Stromal cell of bone marrow (primary cell): Measurements from ENCODE around the gene PODN.

ENCODE experiments used
- DNase-seq: peaks from one replicate; pipeline ENCODE4 v3.0.0-alpha.2; 2012; ENCODE audit warnings: low read depth

Gene PODN

DNA sequence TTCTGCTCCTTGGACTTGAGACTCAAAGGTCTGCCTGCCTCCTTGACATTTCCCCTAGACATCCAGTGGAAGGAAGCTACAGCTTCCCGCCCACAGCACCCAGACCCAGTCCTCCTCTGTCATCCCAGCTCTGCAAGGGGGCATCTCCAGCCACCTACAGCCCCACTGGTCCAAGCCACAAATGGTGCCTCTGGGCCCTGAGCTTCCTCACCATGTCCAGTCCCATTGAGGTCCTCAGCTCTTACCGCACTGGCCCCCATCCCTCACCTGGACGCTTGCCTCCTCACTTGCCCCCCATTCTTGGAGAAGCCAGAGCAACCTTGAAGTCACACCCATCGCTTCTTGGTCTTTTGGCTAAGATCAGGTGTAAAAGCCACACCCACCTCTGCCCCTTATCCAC is 13.2 kb downstream of the PODN start:
- no peak for DNase-seq

- DNase-seq, result no peak
These were observed 13.7 kb downstream of the PODN start for GRCh38 chr1:53075761-53076163.

GRCh38 chr1:53076165-53076564 is 14.2 kb downstream of the PODN start:
- no peak for DNase-seq

- DNase-seq, result no peak
These were observed 14.9 kb downstream of the PODN start for GRCh38 chr1:53076721-53077598.

- DNase-seq, result no peak
These were observed 15.6 kb downstream of the PODN start for GRCh38 chr1:53077599-53077965.

DNA sequence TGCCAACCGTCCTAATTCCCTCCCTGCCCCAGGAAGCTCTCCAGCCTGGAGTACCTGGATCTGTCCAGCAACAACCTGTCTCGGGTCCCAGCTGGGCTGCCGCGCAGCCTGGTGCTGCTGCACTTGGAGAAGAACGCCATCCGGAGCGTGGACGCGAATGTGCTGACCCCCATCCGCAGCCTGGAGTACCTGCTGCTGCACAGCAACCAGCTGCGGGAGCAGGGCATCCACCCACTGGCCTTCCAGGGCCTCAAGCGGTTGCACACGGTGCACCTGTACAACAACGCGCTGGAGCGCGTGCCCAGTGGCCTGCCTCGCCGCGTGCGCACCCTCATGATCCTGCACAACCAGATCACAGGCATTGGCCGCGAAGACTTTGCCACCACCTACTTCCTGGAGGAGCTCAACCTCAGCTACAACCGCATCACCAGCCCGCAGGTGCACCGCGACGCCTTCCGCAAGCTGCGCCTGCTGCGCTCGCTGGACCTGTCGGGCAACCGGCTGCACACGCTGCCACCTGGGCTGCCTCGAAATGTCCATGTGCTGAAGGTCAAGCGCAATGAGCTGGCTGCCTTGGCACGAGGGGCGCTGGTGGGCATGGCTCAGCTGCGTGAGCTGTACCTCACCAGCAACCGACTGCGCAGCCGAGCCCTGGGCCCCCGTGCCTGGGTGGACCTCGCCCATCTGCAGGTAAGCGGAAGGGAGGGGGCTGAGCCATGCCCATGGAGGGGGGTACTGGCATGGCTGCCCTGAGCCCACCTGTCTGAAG is 16.5 kb downstream of the PODN start:
- DNase-seq, result no peak

- DNase-seq, result no peak
These were observed 17.2 kb downstream of the PODN start for GRCh38 chr1:53079251-53079650.

DNA sequence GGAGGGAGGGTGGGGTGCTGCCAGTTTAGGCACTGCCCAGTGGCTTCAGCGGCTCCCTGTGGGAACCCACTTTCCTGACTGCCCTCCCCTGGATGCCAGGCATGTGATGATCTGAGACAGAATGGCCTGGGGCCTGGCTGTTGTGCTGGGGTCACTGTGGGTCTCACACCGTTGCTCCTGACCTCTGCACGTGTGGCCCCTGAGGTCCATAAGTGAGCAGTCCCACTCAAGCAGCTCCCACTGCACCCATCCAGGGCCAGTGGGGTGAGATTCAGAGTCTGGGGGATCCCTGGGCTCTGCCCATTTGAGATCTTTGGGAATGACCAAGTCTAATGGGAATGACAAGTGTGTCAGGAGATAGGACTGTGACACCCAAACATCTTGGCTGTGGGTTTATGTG is 18.0 kb downstream of the PODN start:
- no peak for DNase-seq

- DNase-seq, result no peak
These were observed 18.8 kb downstream of the PODN start for GRCh38 chr1:53080769-53081168.

- no peak for DNase-seq
These were observed 19.5 kb downstream of the PODN start for GRCh38 chr1:53081384-53082066.

- DNase-seq, result no peak
These were observed 20.9 kb downstream of the PODN start for GRCh38 chr1:53082826-53083455.

DNA sequence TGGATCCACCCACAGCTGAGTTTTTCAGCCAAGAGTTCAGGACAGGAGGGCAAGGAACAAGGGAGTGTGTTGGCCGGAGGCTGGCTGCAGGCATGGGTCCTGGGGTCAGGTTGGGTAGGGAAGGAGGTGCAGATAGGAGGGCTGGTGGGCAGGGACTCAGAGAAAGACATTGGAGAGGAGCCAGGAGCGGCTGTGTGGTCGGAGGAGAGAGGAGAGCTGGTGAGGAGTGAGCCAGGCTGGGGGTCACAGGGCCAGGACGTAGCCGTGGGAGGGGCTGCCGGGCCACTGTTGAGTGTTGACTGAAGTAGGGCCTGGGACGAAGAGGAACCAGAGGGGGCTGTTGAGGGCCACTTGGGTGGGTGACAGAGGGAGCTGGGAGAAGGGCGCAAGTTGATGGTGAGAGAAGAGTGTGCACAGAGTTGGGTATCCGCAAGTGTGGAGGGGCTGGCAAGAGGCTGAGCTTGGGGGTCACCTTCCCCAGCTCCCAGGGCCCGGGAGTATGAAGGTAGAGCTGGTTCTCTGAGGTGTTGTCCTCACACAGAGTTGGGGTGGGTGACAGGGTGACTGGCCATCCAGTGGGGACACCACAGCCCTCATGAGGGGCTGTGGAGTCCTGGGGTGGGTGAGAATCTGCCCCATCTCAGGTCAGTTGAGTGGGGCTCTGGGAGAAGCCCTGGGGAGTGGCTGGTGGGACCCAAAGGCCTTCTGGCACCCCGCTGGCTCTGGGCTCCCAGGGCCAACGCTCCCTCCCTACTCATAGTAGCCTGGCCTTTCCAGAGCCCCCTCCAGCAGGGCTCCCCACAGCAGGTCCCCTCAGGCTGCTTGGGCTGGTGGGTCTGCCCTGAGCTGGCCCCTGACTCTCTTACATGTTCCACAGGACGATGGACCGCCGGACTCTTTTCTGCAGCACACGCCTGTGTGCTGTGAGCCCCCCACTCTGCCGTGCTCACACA is 21.9 kb downstream of the PODN start:
- no peak for DNase-seq

GRCh38 chr1:53084589-53084971 is 22.6 kb downstream of the PODN start:
- DNase-seq, result no peak

DNA sequence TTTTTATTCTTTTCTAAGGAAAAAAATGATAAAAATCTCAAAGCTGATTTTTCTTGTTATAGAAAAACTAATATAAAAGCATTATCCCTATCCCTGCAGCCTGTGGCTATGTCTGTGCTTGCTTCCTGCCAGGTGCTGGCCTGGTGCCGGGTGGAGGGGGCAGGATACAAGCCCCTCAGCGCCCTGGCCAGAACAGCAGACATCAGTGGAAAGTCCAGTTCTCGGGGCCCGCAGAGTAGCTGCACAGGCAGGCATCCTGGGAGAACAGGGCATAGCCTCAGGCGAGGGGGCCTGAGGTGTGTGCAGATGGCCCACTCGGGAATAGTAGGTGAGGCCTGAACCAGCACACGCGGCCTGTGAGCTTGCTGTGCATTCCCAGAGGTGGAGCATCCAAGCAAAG is 23.4 kb downstream of the PODN start:
- DNase-seq, result no peak

- DNase-seq, result no peak
These were observed 24.6 kb downstream of the PODN start for GRCh38 chr1:53086491-53087070.

DNA sequence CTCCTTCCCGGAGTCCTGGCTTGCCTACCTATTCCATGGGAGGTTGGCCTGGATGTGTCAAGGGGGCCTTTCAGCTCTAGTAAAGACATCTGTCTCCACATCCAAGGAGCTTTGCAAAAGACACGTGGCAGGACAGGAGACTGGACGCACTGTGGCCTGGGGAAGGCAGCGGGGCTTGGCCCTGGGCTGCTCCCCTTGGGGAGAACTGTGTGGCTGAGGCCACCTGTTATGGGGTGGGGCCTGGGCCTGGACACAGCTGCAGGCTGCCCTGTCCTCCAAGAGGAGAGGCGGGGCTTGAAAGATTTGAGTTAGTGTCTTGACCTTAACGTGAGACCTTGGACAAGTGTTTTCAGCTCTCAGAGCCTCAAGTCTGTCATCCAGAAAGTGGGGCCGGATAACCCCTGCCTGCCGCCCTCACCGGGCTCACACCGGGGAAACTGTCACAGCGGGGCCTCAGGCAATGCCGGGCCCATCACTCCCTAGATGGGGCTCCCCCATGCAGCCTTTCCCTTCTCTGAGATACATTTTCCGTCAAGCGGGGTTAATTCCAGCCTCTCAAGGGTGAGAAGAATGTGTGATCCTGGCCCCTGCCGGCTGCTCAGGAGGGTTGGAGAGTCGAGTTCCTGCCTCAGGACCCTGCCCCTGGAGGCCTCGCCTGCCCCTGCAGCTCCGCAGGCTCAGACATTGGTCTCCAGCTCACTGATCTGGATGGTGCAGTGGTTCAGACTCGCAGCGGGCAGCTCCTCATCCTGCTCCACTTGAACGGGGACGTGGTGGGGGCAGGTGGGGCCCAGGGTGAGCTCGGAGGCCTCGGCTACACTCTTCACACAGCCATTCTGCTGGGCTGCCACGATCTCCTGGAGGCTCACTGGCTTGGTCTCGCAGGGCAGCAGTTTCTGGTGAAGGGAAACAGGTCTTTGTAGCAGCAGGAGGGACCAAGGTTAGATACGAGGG is 25.6 kb downstream of the PODN start:
- DNase-seq, result no peak

DNA sequence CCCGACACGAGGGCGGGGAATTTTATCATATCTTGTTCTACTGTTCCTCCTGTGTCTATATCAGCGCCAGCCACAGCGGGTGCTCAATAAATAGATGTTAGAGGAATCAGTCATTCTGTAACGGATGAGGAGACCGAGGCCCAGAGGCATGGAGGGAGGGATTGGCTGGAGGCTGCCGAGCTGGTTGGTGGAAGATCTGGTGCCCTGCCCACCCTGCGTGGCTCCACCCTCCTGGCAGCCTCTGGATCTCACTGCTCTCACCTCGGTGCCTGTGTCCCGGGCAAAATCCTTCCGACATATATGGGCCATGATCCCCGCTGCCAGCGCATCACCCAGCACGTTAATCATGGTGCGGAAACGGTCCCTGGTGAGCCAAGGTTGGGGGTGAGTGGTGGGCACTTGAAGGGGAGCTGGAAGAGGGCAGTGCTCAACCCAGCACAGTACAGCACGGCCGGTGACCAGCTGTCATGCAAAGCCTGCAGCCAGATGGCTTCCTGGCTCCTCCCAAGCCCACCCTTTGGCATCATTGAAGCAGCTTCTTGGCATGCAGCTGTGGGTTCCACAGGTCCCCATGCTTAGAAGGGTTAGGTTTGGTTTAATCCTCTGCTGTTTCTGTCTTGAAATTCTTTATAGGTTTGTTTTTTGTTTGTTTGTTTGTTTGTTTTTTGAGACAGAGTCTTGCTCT is 26.7 kb downstream of the PODN start:
- DNase-seq, result no peak

DNA sequence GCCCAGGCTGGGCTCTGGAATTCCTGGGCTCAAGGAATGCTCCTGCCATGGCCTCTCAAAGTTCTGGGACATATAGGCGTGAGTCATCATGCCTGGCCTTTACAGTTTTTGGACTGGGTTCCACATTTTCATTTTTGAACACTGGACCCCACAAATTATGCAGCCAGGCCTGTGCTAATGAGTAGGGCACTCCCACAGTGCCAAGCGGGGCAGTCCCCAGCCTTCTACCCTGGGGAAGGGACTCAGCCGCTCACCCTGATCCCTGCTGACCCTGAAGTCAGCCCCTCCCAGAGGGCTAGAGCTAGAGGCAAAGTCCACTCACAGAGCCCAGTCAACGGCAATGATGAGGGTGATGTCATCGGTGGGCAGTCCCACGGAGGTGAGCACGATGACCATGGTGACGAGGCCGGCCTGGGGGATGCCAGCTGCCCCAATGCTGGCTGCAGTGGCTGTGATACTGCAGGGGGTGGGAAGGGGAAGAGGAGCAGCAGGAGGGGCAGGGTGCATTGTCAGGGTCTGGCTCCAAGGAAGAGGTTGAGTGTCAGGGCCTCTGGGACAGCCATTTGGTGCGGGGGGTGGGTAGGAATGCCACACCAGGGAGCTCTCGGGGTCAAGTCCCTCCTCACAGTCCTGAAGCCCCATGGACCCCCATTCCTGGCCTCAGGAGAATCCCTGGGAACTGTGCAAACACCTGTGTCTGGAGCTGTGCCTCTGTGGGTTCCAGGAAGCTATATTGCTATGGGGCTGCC is 27.6 kb downstream of the PODN start:
- DNase-seq, result no peak
